ENCODE results near the gene PLEKHM3.
"Not testable (repeated sequence)": the region's sequence is repeated elsewhere in the genome, so short reads cannot be mapped to it uniquely, and the experiment has no call there.

Gene PLEKHM3

GRCh38 chr2:207913772-207914358 is 111.5 kb downstream of the PLEKHM3 start:
- Histone ChIP-seq H4K20me1 (ENCODE audit: insufficient read depth, low read length, poor library complexity, severe bottlenecking) (no peaks in the 10 kb centered on the region), H3K4me2 (ENCODE audit: low read depth, low read length, poor library complexity, severe bottlenecking) (no peak overlapping the region)
- TF ChIP-seq CTCF (conservative IDR thresholded peaks at IDR 0.05; ENCODE audit: low read length) (no peak), EZH2phosphoT487 (IDR thresholded peaks at IDR 0.05; ENCODE audit: borderline replicate concordance) (no peak)

GRCh38 chr2:207911856-207912255 is 113.5 kb downstream of the PLEKHM3 start:
- H3K4me3 ChIP-seq (ENCODE audit: low read length, poor library complexity, severe bottlenecking) = no peak overlapping the region
- H3K4me2 ChIP-seq (ENCODE audit: low read depth, low read length, poor library complexity, severe bottlenecking) = no peak overlapping the region
- H2AFZ ChIP-seq (ENCODE audit: low read length) = no peak overlapping the region
- H4K20me1 ChIP-seq (ENCODE audit: insufficient read depth, low read length, poor library complexity, severe bottlenecking) = no peaks in the 10 kb centered on the region
- TF ChIP-seq CTCF (conservative IDR thresholded peaks at IDR 0.05; ENCODE audit: low read length) (no peak), EZH2phosphoT487 (IDR thresholded peaks at IDR 0.05; ENCODE audit: borderline replicate concordance) (no peak)
- H3K27me3 ChIP-seq (ENCODE audit: insufficient read depth, low read length, poor library complexity, severe bottlenecking) = no peaks in the 10 kb centered on the region
- H3K9ac ChIP-seq (ENCODE audit: low read depth, low read length, poor library complexity, severe bottlenecking) = no peak overlapping the region
- no peaks in the 10 kb centered on the region; the same call in 1 of the 2 replicates for H3K36me3 ChIP-seq (ENCODE audit: insufficient read depth, low read length)
- H3K9me3 ChIP-seq (ENCODE audit: insufficient read depth, low read depth, low read length) = no peaks in the 10 kb centered on the region
- H3F3A ChIP-seq (ENCODE audit: low read depth) = no peaks in the 10 kb centered on the region
- no peaks in the 10 kb centered on the region for H3K9me2 ChIP-seq (replicated peaks; ENCODE audit: low read depth, low read length)
- no peaks in the 10 kb centered on the region for H3K4me1 ChIP-seq (ENCODE audit: insufficient read depth, low read length, poor library complexity, severe bottlenecking)
- H3K79me2 ChIP-seq (ENCODE audit: insufficient read depth, low read length) = no peaks in the 10 kb centered on the region

More at GRCh38 chr2:207913772-207914358, 111.5 kb downstream of the PLEKHM3 start:
- H3K36me3 ChIP-seq (ENCODE audit: insufficient read depth, low read length) = no peaks in the 10 kb centered on the region; the same call in 1 of the 2 replicates
- no peak overlapping the region for H3K4me3 ChIP-seq (ENCODE audit: low read length, poor library complexity, severe bottlenecking)
- no peaks in the 10 kb centered on the region for H3F3A ChIP-seq (ENCODE audit: low read depth)
- no peak overlapping the region for H2AFZ ChIP-seq (ENCODE audit: low read length)
- H3K4me1 ChIP-seq (ENCODE audit: insufficient read depth, low read length, poor library complexity, severe bottlenecking) = no peaks in the 10 kb centered on the region
- H3K27me3 ChIP-seq (ENCODE audit: insufficient read depth, low read length, poor library complexity, severe bottlenecking) = no peaks in the 10 kb centered on the region
- H3K9me2 ChIP-seq (replicated peaks; ENCODE audit: low read depth, low read length) = no peaks in the 10 kb centered on the region
- H3K79me2 ChIP-seq (ENCODE audit: insufficient read depth, low read length) = no peaks in the 10 kb centered on the region
- no peak overlapping the region for H3K9ac ChIP-seq (ENCODE audit: low read depth, low read length, poor library complexity, severe bottlenecking)
- no peaks in the 10 kb centered on the region for H3K9me3 ChIP-seq (ENCODE audit: insufficient read depth, low read depth, low read length)

- Histone ChIP-seq H3K27me3 (ENCODE audit: insufficient read depth, low read length, poor library complexity, severe bottlenecking) (no peaks in the 10 kb centered on the region), H3K9me3 (ENCODE audit: insufficient read depth, low read depth, low read length) (no peaks in the 10 kb centered on the region), H3K9me2 (replicated peaks; ENCODE audit: low read depth, low read length) (no peaks in the 10 kb centered on the region), H3K9ac (ENCODE audit: low read depth, low read length, poor library complexity, severe bottlenecking) (no peak overlapping the region), H3K4me2 (ENCODE audit: low read depth, low read length, poor library complexity, severe bottlenecking) (no peak overlapping the region), H3K4me1 (ENCODE audit: insufficient read depth, low read length, poor library complexity, severe bottlenecking) (no peaks in the 10 kb centered on the region), H3F3A (ENCODE audit: low read depth) (no peaks in the 10 kb centered on the region), H3K4me3 (ENCODE audit: low read length, poor library complexity, severe bottlenecking) (no peak overlapping the region), H4K20me1 (ENCODE audit: insufficient read depth, low read length, poor library complexity, severe bottlenecking) (no peaks in the 10 kb centered on the region), H2AFZ (ENCODE audit: low read length) (no peak overlapping the region), H3K79me2 (ENCODE audit: insufficient read depth, low read length) (no peaks in the 10 kb centered on the region), H3K36me3 (ENCODE audit: insufficient read depth, low read length) (no peaks in the 10 kb centered on the region; the same call in 1 of the 2 replicates)
- no peak for TF ChIP-seq EZH2phosphoT487 (IDR thresholded peaks at IDR 0.05; ENCODE audit: borderline replicate concordance)
- no peak for TF ChIP-seq CTCF (conservative IDR thresholded peaks at IDR 0.05; ENCODE audit: low read length)
These were observed 114.1 kb downstream of the PLEKHM3 start for GRCh38 chr2:207911215-207911614.

GRCh38 chr2:207906495-207906894 is 118.8 kb downstream of the PLEKHM3 start:
- not testable (repeated sequence) for H3K79me2 ChIP-seq (ENCODE audit: insufficient read depth, low read length); H3K4me2 ChIP-seq (ENCODE audit: low read depth, low read length, poor library complexity, severe bottlenecking); H4K20me1 ChIP-seq (ENCODE audit: insufficient read depth, low read length, poor library complexity, severe bottlenecking); H3K4me1 ChIP-seq (ENCODE audit: insufficient read depth, low read length, poor library complexity, severe bottlenecking); H3K9ac ChIP-seq (ENCODE audit: low read depth, low read length, poor library complexity, severe bottlenecking); H3K36me3 ChIP-seq (ENCODE audit: insufficient read depth, low read length); H3K27me3 ChIP-seq (ENCODE audit: insufficient read depth, low read length, poor library complexity, severe bottlenecking); H3K4me3 ChIP-seq (ENCODE audit: low read length, poor library complexity, severe bottlenecking); H3F3A ChIP-seq (ENCODE audit: low read depth); H3K9me3 ChIP-seq (ENCODE audit: insufficient read depth, low read depth, low read length); H2AFZ ChIP-seq (ENCODE audit: low read length); H3K9me2 ChIP-seq (replicated peaks; ENCODE audit: low read depth, low read length)
